Mesendoderm (in vitro differentiated cells): ENCODE data around the gene NPVF.

Experiments used
- DNase-seq: peaks from one replicate; pipeline ENCODE4 v3.0.0; 2013
- H2AK5ac ChIP-seq: 2 replicates; pipeline ENCODE4 v1.6.1; 2013; ENCODE audit warnings: low read length, inconsistent platforms
- H2BK120ac ChIP-seq: 2 replicates; pipeline ENCODE4 v1.6.1; 2013; ENCODE audit warnings: low read depth, mild to moderate bottlenecking, low read length, moderate library complexity, mixed read lengths
- H2BK15ac ChIP-seq: replicated peaks from 2 replicates; pipeline ENCODE4 v1.6.1; 2013; ENCODE audit warnings: low read depth, mild to moderate bottlenecking, moderate library complexity
- H2BK5ac ChIP-seq: 2 replicates; pipeline ENCODE4 v1.6.1; 2013; ENCODE audit warnings: low read length, inconsistent platforms
- H3K18ac ChIP-seq: 2 replicates; pipeline ENCODE4 v1.6.1; 2013; ENCODE audit warnings: mild to moderate bottlenecking, low read length, mixed read lengths
- H3K23ac ChIP-seq: one replicate; pipeline ENCODE4 v1.6.1; 2013; ENCODE audit warnings: low read length
- H3K27ac ChIP-seq: 2 replicates; pipeline ENCODE4 v1.5.1; 2013; ENCODE audit warnings: low read depth, mild to moderate bottlenecking, inconsistent platforms, low read length, moderate library complexity
- H3K27me3 ChIP-seq: 2 replicates; pipeline ENCODE4 v1.6.1; 2013; ENCODE audit warnings: low read length, control low read depth, mild to moderate bottlenecking, inconsistent platforms; ENCODE audit not compliant: insufficient read depth, poor library complexity
- H3K36me3 ChIP-seq: 2 replicates; pipeline ENCODE4 v1.6.1; 2013; ENCODE audit warnings: low read length, inconsistent platforms; ENCODE audit not compliant: control insufficient read depth, insufficient read depth
- H3K4ac ChIP-seq: one replicate; pipeline ENCODE4 v1.6.1; 2013; ENCODE audit warnings: low read depth, mild to moderate bottlenecking, low read length, moderate library complexity
- H3K4me1 ChIP-seq: 2 replicates; pipeline ENCODE4 v1.6.1; 2013; ENCODE audit warnings: low read depth, low read length, inconsistent platforms; ENCODE audit not compliant: control insufficient read depth
- H3K4me2 ChIP-seq: 2 replicates; pipeline ENCODE4 v1.6.1; 2013; ENCODE audit warnings: low read length
- H3K4me3 ChIP-seq: 2 replicates; pipeline ENCODE4 v1.5.1; 2013; ENCODE audit warnings: mild to moderate bottlenecking, low read length
- H3K56ac ChIP-seq: one replicate; pipeline ENCODE4 v1.6.1; 2013; ENCODE audit warnings: low read length
- H3K79me1 ChIP-seq: 2 replicates; pipeline ENCODE4 v1.6.1; 2013; ENCODE audit warnings: low read length, inconsistent platforms
- H3K79me2 ChIP-seq: 2 replicates; pipeline ENCODE4 v1.6.1; 2013; ENCODE audit warnings: mild to moderate bottlenecking, low read length; ENCODE audit not compliant: control insufficient read depth, insufficient read depth
- H3K9ac ChIP-seq: 2 replicates; pipeline ENCODE4 v1.6.1; 2013; ENCODE audit warnings: low read length, inconsistent platforms
- H4K5ac ChIP-seq: one replicate; pipeline ENCODE4 v1.6.1; 2013; ENCODE audit warnings: low read length
- H4K8ac ChIP-seq: one replicate; pipeline ENCODE4 v1.6.1; 2013; ENCODE audit warnings: low read depth, mild to moderate bottlenecking, control low read depth, low read length, moderate library complexity
- WGBS: extraction: QIAGEN DNeasy Blood & Tissue Kit; methylation state at CpG from one replicate; pipeline ENCODE4 v1.1.7; 2013; ENCODE audit warnings: low lambda C conversion rate, missing lambda C conversion rate; ENCODE audit not compliant: insufficient coverage; ENCODE audit errors: extremely low coverage; 5-methylcytosine and 5-hydroxymethylcytosine counted together

The NPVF gene

DNA sequence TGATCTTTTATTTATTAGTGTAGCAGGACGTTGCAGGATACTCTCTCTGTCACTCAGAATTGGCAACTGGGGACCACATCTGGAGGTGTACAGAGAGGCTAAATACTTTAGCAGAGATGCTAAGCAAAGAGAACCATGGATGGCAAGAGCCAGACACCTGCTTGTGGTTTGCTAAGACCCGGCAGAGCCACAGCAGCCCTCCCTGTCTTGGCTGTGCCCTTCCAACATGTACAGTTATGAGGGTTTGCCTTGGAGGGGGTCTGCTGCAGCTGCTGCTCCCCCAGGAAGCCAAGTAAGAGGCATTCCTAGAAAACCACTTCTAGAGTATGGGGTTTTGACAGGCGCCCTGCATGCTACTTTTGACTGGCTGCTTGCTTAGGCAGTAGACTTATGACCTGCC, 5.1 kb downstream of the NPVF start:
- Histone ChIP-seq H3K36me3 (no peaks in the 10 kb centered on the region), H4K5ac (no peak overlapping the region), H2BK5ac (no peak overlapping the region), H3K4me1 (no peaks in the 10 kb centered on the region), H3K4ac (no peak overlapping the region), H3K9ac (no peak overlapping the region), H3K4me3 (no peak overlapping the region), H3K79me2 (no peaks in the 10 kb centered on the region), H4K8ac (no peak overlapping the region), H3K56ac (no peak overlapping the region), H3K27me3 (no peaks in the 10 kb centered on the region), H2BK120ac (no peak overlapping the region), H3K79me1 (no peaks in the 10 kb centered on the region), H2AK5ac (no peak overlapping the region), H3K23ac (no peak overlapping the region), H2BK15ac (no peak overlapping the region), H3K27ac (no peak overlapping the region), H3K18ac (no peak overlapping the region), H3K4me2 (no peak overlapping the region)
- no peak for DNase-seq
- WGBS = no CpG with 5 or more reads among the region's 3 CpGs

DNA sequence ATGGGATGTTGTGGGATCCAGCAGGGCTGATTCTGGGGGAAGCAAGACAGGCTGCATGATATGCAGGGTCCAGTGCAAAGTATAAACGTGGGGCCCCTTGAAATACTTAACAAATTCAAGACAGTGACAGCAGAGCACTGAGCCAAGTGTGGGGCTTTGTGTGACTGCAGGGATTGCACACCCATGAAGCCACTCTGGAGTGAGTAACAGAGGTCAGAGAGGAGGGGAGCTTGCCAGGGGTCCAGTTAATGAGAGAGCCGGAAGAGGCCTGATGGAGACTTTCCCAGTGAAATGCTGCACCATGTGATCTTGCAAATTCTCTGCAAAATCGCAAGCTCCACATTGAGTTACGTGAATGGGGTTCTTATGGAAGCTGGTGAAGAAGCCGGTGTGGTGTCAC, 5.6 kb downstream of the NPVF start:
- no CpG with 5 or more reads among the region's 5 CpGs for WGBS
- Histone ChIP-seq H3K4me3 (no peak overlapping the region), H3K27me3 (no peaks in the 10 kb centered on the region)

DNA sequence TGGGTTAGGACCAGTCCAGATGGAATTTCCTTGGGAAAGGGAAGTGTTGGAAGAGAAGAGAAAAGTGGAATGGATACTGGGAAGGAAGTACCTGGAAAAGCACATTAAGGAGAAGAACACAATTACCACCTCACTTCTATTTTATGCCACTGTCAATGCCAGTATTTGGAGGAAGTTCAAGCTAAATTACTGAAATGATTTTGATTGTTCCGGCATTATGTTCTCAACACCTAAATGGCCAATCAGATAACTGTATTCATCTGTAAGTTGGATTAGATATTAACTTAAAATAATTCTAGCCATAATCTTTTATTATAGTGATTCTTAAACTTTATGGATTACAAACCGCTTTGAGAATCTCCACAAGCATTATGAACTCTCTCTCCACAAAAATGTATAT, 7.3 kb downstream of the NPVF start:
- Histone ChIP-seq H4K8ac (no peak overlapping the region), H3K4ac (no peak overlapping the region), H2BK5ac (no peak overlapping the region), H4K5ac (no peak overlapping the region), H3K23ac (no peak overlapping the region), H3K27ac (no peak overlapping the region), H3K56ac (no peak overlapping the region), H3K36me3 (no peaks in the 10 kb centered on the region), H3K4me3 (no peak overlapping the region), H3K4me2 (no peak overlapping the region), H3K9ac (no peak overlapping the region), H3K79me2 (no peaks in the 10 kb centered on the region), H3K4me1 (no peaks in the 10 kb centered on the region), H3K79me1 (no peaks in the 10 kb centered on the region), H2BK120ac (no peak overlapping the region), H3K18ac (no peak overlapping the region), H3K27me3 (no peaks in the 10 kb centered on the region), H2AK5ac (no peak overlapping the region), H2BK15ac (no peak overlapping the region)
- no CpG with 5 or more reads among the region's 2 CpGs for WGBS
- no peak for DNase-seq

More for the DNA sequence above, 5.6 kb downstream of the NPVF start:
- no peaks in the 10 kb centered on the region for H3K4me1 ChIP-seq
- no peak overlapping the region for H2BK5ac ChIP-seq
- no peak overlapping the region for H3K18ac ChIP-seq
- no peak overlapping the region for H2AK5ac ChIP-seq
- DNase-seq = no peak
- no peaks in the 10 kb centered on the region for H3K79me1 ChIP-seq
- no peak overlapping the region for H4K5ac ChIP-seq
- H3K27ac ChIP-seq = no peak overlapping the region
- no peak overlapping the region for H3K4ac ChIP-seq
- no peaks in the 10 kb centered on the region for H3K79me2 ChIP-seq
- H3K9ac ChIP-seq = no peak overlapping the region
- H3K36me3 ChIP-seq = no peaks in the 10 kb centered on the region
- no peak overlapping the region for H2BK15ac ChIP-seq
- H3K56ac ChIP-seq = no peak overlapping the region
- H3K4me2 ChIP-seq = no peak overlapping the region
- no peak overlapping the region for H3K23ac ChIP-seq
- no peak overlapping the region for H2BK120ac ChIP-seq
- no peak overlapping the region for H4K8ac ChIP-seq

DNA sequence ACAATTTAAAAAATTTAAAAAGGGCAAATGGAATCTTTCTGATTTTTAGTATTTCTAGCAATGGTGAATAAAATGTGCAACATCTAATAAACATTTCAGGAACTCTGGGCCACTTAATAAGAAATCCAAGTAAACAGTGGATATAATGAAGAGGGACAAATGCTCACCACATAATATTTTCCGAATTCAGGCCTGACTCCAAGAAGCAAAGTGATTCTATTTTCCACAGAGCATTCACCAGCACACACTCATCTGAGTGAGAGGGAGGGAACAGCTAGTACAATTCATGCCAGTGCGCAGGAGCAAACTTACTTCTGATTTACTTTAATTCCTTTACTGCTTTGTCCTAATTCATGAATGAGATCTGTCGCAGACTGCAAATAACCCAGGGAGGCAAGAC, 10.1 kb downstream of the NPVF start:
- H2BK5ac ChIP-seq = no peak overlapping the region
- H3K27me3 ChIP-seq = no peaks in the 10 kb centered on the region
- H3K23ac ChIP-seq = no peak overlapping the region
- no peak for DNase-seq
- no peak overlapping the region for H2BK15ac ChIP-seq
- H4K5ac ChIP-seq = no peak overlapping the region
- H3K79me1 ChIP-seq = no peaks in the 10 kb centered on the region
- no peak overlapping the region for H3K18ac ChIP-seq
- no CpG with 5 or more reads among the region's 3 CpGs for WGBS
- no peaks in the 10 kb centered on the region for H3K4me1 ChIP-seq
- no peak overlapping the region for H2AK5ac ChIP-seq
- H2BK120ac ChIP-seq = no peak overlapping the region
- no peak overlapping the region for H3K27ac ChIP-seq
- no peak overlapping the region for H3K4ac ChIP-seq
- no peaks in the 10 kb centered on the region for H3K36me3 ChIP-seq
- H3K9ac ChIP-seq = no peak overlapping the region
- no peak overlapping the region for H3K4me3 ChIP-seq
- no peaks in the 10 kb centered on the region for H3K79me2 ChIP-seq
- no peak overlapping the region for H3K4me2 ChIP-seq
- H3K56ac ChIP-seq = no peak overlapping the region
- H4K8ac ChIP-seq = no peak overlapping the region

DNA sequence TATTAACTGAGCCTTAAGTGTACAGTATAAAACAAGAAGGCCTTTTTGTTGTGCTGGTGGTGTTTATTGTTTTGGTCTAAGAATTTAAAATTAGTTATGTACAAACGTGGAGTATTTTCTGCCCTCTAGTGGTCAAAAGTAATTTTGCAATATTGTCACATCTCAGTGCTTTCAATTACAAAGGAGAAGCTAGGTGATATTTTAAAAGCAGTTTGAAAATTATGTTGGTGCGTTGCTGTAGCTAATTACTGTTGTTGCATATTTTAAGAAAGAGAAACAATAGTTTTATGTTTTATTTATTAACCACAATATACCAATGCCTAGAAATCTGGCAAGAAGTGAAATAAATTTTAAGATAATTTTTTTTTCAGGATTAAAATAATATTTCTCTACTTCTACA, 11.4 kb downstream of the NPVF start:
- Histone ChIP-seq H4K5ac (no peak overlapping the region), H3K36me3 (no peaks in the 10 kb centered on the region), H3K79me1 (no peaks in the 10 kb centered on the region), H3K9ac (no peak overlapping the region), H2BK15ac (no peak overlapping the region), H3K56ac (no peak overlapping the region), H2BK120ac (no peak overlapping the region), H4K8ac (no peak overlapping the region), H2BK5ac (no peak overlapping the region), H3K23ac (no peak overlapping the region), H3K27ac (no peak overlapping the region), H3K4ac (no peak overlapping the region), H3K4me2 (no peak overlapping the region), H3K27me3 (no peaks in the 10 kb centered on the region), H2AK5ac (no peak overlapping the region), H3K18ac (no peak overlapping the region), H3K4me1 (no peaks in the 10 kb centered on the region), H3K4me3 (no peak overlapping the region), H3K79me2 (no peaks in the 10 kb centered on the region)
- peak; percentile 46 for DNase-seq
- no CpG with 5 or more reads among the region's 2 CpGs for WGBS

DNA sequence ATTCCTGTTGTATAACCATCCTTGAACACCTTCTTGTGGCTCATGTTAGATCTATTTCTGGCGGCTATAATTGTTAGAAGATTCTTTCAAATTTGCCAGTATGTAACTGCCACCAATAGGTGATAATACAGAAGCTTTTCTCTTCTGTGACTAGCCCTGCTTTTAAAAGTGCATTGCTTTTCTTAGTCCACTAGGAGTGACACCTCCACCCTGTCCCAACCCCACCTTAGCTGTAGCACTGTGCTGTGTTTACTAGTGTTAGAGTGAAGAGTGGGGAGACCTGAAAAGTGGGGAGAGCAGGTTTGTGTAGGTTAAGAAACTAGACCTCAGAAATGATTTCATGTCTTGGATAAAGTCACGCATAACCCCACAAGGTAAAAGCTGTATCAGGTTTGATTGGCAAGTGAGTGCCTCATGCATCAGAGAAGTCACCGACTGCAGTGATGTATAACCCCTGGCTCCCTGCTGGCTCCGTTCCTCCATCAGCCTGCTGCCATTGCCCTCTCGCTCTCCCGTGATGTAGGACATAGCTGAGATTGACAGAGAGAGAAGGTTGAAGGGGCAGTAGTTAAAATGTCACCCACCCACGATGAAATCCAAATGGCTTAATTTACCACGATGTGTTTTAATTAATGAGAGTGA, 12.5 kb downstream of the NPVF start:
- no peaks in the 10 kb centered on the region for H3K79me2 ChIP-seq
- no peak overlapping the region for H3K4me3 ChIP-seq
- no peak overlapping the region for H2BK120ac ChIP-seq
- H3K18ac ChIP-seq = no peak overlapping the region
- H3K56ac ChIP-seq = no peak overlapping the region
- no peaks in the 10 kb centered on the region for H3K36me3 ChIP-seq
- H3K79me1 ChIP-seq = no peaks in the 10 kb centered on the region
- no peaks in the 10 kb centered on the region for H3K4me1 ChIP-seq
- DNase-seq = peak; percentile 32
- no CpG with 5 or more reads among the region's 8 CpGs for WGBS
- H3K4ac ChIP-seq = no peak overlapping the region
- H4K8ac ChIP-seq = no peak overlapping the region
- no peak overlapping the region for H4K5ac ChIP-seq
- no peak overlapping the region for H2AK5ac ChIP-seq
- H2BK15ac ChIP-seq = no peak overlapping the region
- no peak overlapping the region for H3K23ac ChIP-seq
- no peak overlapping the region for H3K9ac ChIP-seq
- H3K27me3 ChIP-seq = no peaks in the 10 kb centered on the region
- H3K27ac ChIP-seq = no peak overlapping the region
- no peak overlapping the region for H2BK5ac ChIP-seq
- no peak overlapping the region for H3K4me2 ChIP-seq
